ENCODE measurements around the gene USP9X. TPM values are rescaled to one million over a fixed set of nuclear protein-coding genes. Genes with fewer than 3 reads are reported as not detected.

The USP9X gene
- total and polyA plus RNA-seq, 2 donors (not counting 3 experiments of a cell fraction or from before 2014, with no cell fraction given) = 13.7 to 66.8 TPM

GRCh38 chrX:41043196-41043595 lies 42.0 kb upstream of the USP9X start:
- H3K79me2 ChIP-seq (ENCODE audit: control insufficient read depth, insufficient read depth, low read length) = no peaks in the 10 kb centered on the region
- ChIA-PET CTCF (no interaction called here), POLR2A (no interaction called here)
- H3K9me1 ChIP-seq (replicated peaks; ENCODE audit: control insufficient read depth, extremely low read depth, insufficient read depth, low read length) = no peaks in the 10 kb centered on the region
- H3K4me1 ChIP-seq (ENCODE audit: control insufficient read depth, extremely low read depth, insufficient read depth, low read length) = peaks cover 15% of the 10 kb centered on the region
- no peaks in the 10 kb centered on the region for H4K20me1 ChIP-seq (replicated peaks; ENCODE audit: control insufficient read depth, extremely low read depth, insufficient read depth, low read length)
- no peak for TF ChIP-seq EZH2 (IDR thresholded peaks at IDR 0.05; ENCODE audit: borderline replicate concordance, low read depth, low read length, severe bottlenecking)
- no peak for TF ChIP-seq CTCF (IDR thresholded peaks at IDR 0.05; ENCODE audit: extremely low read depth in 1 of 2, insufficient read depth in 1 of 2, low read depth in 1 of 2, low read length in 2 of 2)
- TF ChIP-seq POLR2A (IDR thresholded peaks at IDR 0.05; ENCODE audit: low read depth, low read length) = no peak
- TF ChIP-seq POLR2AphosphoS5 (IDR thresholded peaks at IDR 0.05; ENCODE audit: insufficient read depth, low read depth, low read length) = no peak
- TF ChIP-seq MAX (IDR thresholded peaks at IDR 0.05; ENCODE audit: insufficient read depth, insufficient read length) = no peak
- no peaks in the 10 kb centered on the region for H3K9me3 ChIP-seq (replicated peaks; ENCODE audit: control insufficient read depth, insufficient read depth, low read length)
- dilution Hi-C loops (cut with MboI; ENCODE audit: extremely low pct_ligation_motif_present, low sequenced_read_pairs) = no loop called here
- H2AFZ ChIP-seq (ENCODE audit: low read depth, low read length) = no peak overlapping the region
- intact Hi-C loops (cut with micrococcal nuclease) = no loop called here
- H3K36me3 ChIP-seq (ENCODE audit: control insufficient read depth in 2 of 2, extremely low read depth in 1 of 2, insufficient read depth in 2 of 2, low read length in 2 of 2) = no peaks in the 10 kb centered on the region
- no peaks in the 10 kb centered on the region for H3K27me3 ChIP-seq (ENCODE audit: control insufficient read depth in 2 of 2, insufficient read depth in 2 of 2, low read length in 2 of 2)
- FAIRE-seq = no peak
- no TSS peak for BruUV-seq (replicated peaks)
- no peak overlapping the region for H3K4me2 ChIP-seq (ENCODE audit: insufficient read depth, low read length)
- H3K9ac ChIP-seq (replicated peaks; ENCODE audit: extremely low read depth, insufficient read depth, low read length) = no peak overlapping the region
- no peak for DNase-seq (ENCODE audit: low read depth, low spot score)
- no peak overlapping the region for H3K4me3 ChIP-seq (replicated peaks in 1 of 3; ENCODE audit: insufficient read depth in 1 of 3, low read depth in 1 of 3, low read length in 3 of 3)
- H3K27ac ChIP-seq (ENCODE audit: insufficient read depth, low read depth, low read length) = no peak overlapping the region
